HEK293 (cell line): ENCODE results near the gene ASXL1.

ENCODE experiments used
- CTCF ChIA-PET: fragments of 350-600 bp; formaldehyde crosslinking; extraction: SDS; loops from one replicate; lab custom pipeline; 2021; ENCODE audit warnings: antibody characterized with exemption; lab: Yijun Ruan, JAX
- POLR2A ChIA-PET: fragments of 300-600 bp; formaldehyde crosslinking; extraction: SDS; loops from one replicate; lab custom pipeline; 2020; ENCODE audit warnings: antibody characterized with exemption, inconsistent platforms; lab: Yijun Ruan, JAX
- H3K27ac ChIP-seq: fragments of 200-500 bp; sonication (Bioruptor generic); 2 replicates; pipeline ENCODE4 v1.5.1; 2014; ENCODE audit warnings: low read depth, low read length, control low read depth, inconsistent platforms; ENCODE audit errors: extremely low read depth
- H3K36me3 ChIP-seq, 2 experiments: fragments of 200-500 bp in 1 of 2; sonication (Bioruptor generic) in 1 of 2; 1 replicate in 1 of 2; 2 replicates in 1 of 2; pipeline ENCODE4 v1.5.1; 2014 to 2017; ENCODE audit warnings: inconsistent platforms in 2 of 2, low read length in 2 of 2; ENCODE audit not compliant: control insufficient read depth in 2 of 2, insufficient read depth in 1 of 2
- H3K4me1 ChIP-seq: fragments of 200-500 bp; sonication (Bioruptor generic); 2 replicates; pipeline ENCODE4 v1.5.1; 2014; ENCODE audit warnings: mild to moderate bottlenecking, low read length, inconsistent platforms; ENCODE audit not compliant: control insufficient read depth, insufficient read depth
- H3K4me3 ChIP-seq: 2 replicates; pipeline ENCODE4 v1.5.1; 2011; ENCODE audit warnings: low read depth, mild to moderate bottlenecking, control low read depth, low read length, moderate library complexity
- H3K9me3 ChIP-seq: fragments of 200-500 bp; sonication (Bioruptor generic); 2 replicates; pipeline ENCODE4 v1.5.1; 2014; ENCODE audit warnings: low read depth, low read length, inconsistent platforms; ENCODE audit not compliant: control insufficient read depth, insufficient read depth
- HIC1 ChIP-seq: fragments of 450-650 bp; formaldehyde crosslinking; IDR thresholded peaks from 2 replicates; pipeline ENCODE4 v1.5.1; 2016; ENCODE audit warnings: missing biosample characterization, missing genetic modification characterization
- MZF1 ChIP-seq: fragments of 450-650 bp; formaldehyde crosslinking; IDR thresholded peaks from 2 replicates; pipeline ENCODE4 v1.5.1; 2017; ENCODE audit warnings: missing biosample characterization, missing genetic modification characterization, borderline replicate concordance
- PRDM6 ChIP-seq: fragments of 450-650 bp; formaldehyde crosslinking; IDR thresholded peaks from 2 replicates; pipeline ENCODE4 v1.5.1; 2017; ENCODE audit warnings: missing biosample characterization, missing genetic modification characterization
- SALL2 ChIP-seq: fragments of 450-650 bp; formaldehyde crosslinking; IDR thresholded peaks from 2 replicates; pipeline ENCODE4 v1.5.0; 2017; ENCODE audit warnings: missing biosample characterization, mild to moderate bottlenecking, missing genetic modification characterization, borderline replicate concordance
- SETDB1 ChIP-seq: IDR thresholded peaks from one replicate; pipeline ENCODE4 v1.6.1; 2017; ENCODE audit warnings: mild to moderate bottlenecking, low read length, moderate library complexity, mixed read lengths; ENCODE audit not compliant: insufficient read length
- SP3 ChIP-seq: fragments of 450-650 bp; formaldehyde crosslinking; IDR thresholded peaks from 2 replicates; pipeline ENCODE4 v1.5.1; 2016; ENCODE audit warnings: missing biosample characterization, missing genetic modification characterization
- ZBTB26 ChIP-seq: fragments of 450-650 bp; formaldehyde crosslinking; optimal IDR thresholded peaks from 2 replicates; pipeline ENCODE3; 2016; ENCODE audit warnings: missing biosample characterization, mild to moderate bottlenecking, missing genetic modification characterization
- ZBTB44 ChIP-seq: fragments of 450-650 bp; IDR thresholded peaks from 2 replicates; pipeline ENCODE4 v1.5.1; 2018; ENCODE audit warnings: missing biosample characterization, mild to moderate bottlenecking, missing genetic modification characterization
- ZNF2 ChIP-seq: fragments of 450-650 bp; formaldehyde crosslinking; IDR thresholded peaks from 2 replicates; pipeline ENCODE4 v1.5.1; 2016; ENCODE audit warnings: missing biosample characterization, missing genetic modification characterization
- ZNF391 ChIP-seq: fragments of 450-650 bp; formaldehyde crosslinking; IDR thresholded peaks from 2 replicates; pipeline ENCODE4 v1.5.1; 2016; ENCODE audit warnings: low read depth, missing biosample characterization, missing genetic modification characterization, borderline replicate concordance
- ZNF398 ChIP-seq: fragments of 450-650 bp; formaldehyde crosslinking; IDR thresholded peaks from 2 replicates; pipeline ENCODE4 v1.5.1; 2017; ENCODE audit warnings: missing biosample characterization, missing genetic modification characterization
- ZNF555 ChIP-seq: fragments of 450-650 bp; formaldehyde crosslinking; conservative IDR thresholded peaks from 2 replicates; pipeline ENCODE4 v1.5.1; 2017; ENCODE audit warnings: missing biosample characterization, mild to moderate bottlenecking, missing genetic modification characterization, inconsistent platforms
- ZNF624 ChIP-seq: fragments of 450-650 bp; formaldehyde crosslinking; IDR thresholded peaks from 2 replicates; pipeline ENCODE4 v1.5.1; 2017; ENCODE audit warnings: missing biosample characterization, missing genetic modification characterization
- ZNF626 ChIP-seq: fragments of 450-650 bp; sonication (Bioruptor Pico); formaldehyde crosslinking; IDR thresholded peaks from 2 replicates; pipeline ENCODE4 v1.5.1; 2018; ENCODE audit warnings: missing biosample characterization, missing genetic modification characterization, inconsistent platforms
- ZNF670 ChIP-seq: fragments of 450-650 bp; formaldehyde crosslinking; IDR thresholded peaks from 2 replicates; pipeline ENCODE4 v1.5.1; 2016; ENCODE audit warnings: missing biosample characterization, missing genetic modification characterization, low read depth
- ZNF768 ChIP-seq: fragments of 450-650 bp; formaldehyde crosslinking; IDR thresholded peaks from 2 replicates; pipeline ENCODE4 v1.5.1; 2018; ENCODE audit warnings: missing biosample characterization, mild to moderate bottlenecking, missing genetic modification characterization
- TF ChIP-seq, protein P1 (sequence below): fragments of 450-650 bp; formaldehyde crosslinking; IDR thresholded peaks from 2 replicates; pipeline ENCODE4 v1.5.1; 2016; ENCODE audit warnings: missing biosample characterization, missing genetic modification characterization, borderline replicate concordance

Gene ASXL1

DNA sequence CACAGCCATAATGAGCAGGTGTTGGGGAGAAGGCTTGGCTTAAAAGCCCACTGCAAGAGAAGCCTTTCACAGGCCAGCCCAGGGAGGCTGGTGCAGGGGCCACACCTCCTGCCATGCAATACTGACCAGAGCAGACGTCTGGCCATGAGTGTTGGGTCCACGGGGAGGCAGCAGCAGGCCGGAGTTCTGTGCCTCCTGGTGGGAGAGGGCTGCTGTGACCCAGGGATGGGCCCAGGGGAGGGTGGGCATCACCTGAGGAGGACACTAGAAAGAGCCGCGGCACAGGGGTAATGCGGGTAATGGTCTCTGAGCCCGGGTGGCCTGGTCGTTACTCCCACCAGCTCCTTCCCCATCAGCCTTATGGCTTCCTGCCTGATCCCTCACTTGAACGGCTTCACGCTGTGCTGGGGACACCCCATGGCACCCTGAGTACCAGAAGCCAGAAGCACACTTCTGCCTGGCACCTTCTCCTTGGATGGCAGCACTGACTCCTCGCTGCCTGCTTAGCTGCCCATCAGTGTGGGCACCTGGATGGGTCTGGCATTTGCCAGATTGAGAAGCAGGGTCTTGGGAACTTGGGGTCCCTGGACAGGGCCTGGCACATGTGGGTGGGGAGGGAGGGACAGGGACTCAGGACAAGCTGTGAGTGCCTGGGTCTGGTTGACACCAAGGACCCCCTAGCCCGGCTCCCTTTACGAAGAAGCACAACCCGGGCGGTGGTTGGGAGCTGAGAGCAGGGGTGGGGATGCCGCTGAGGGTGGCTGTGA, 108.8 kb downstream of the ASXL1 start:
- Histone ChIP-seq H3K4me1 (no peaks in the 10 kb centered on the region), H3K27ac (no peak overlapping the region), H3K4me3 (no peak overlapping the region), H3K9me3 (no peaks in the 10 kb centered on the region), H3K36me3 (peaks cover 0 to 13% of the 10 kb centered on the region in 2 experiments; a peak in 1 of 3 replicates)
- POLR2A ChIA-PET: no interaction called here
- TF ChIP-seq ZNF768 (no peak), SALL2 (tag by site-specific recombination) (no peak), MZF1 (tag by site-specific recombination) (no peak), ZNF2 (tag by site-specific recombination) (no peak), ZNF670 (tag by site-specific recombination) (no peak), ZNF626 (tag by site-specific recombination) (no peak), ZBTB44 (tag by site-specific recombination) (no peak), PRDM6 (tag by site-specific recombination) (no peak), ZNF398 (tag by site-specific recombination) (no peak), ZNF624 (no peak), ZNF555 (no peak), SETDB1 (no peak), ZNF391 (tag by site-specific recombination) (no peak), ZBTB26 (tag by site-specific recombination) (no peak), SP3 (no peak), HIC1 (tag by site-specific recombination) (no peak)
- TF ChIP-seq, protein P1, sequence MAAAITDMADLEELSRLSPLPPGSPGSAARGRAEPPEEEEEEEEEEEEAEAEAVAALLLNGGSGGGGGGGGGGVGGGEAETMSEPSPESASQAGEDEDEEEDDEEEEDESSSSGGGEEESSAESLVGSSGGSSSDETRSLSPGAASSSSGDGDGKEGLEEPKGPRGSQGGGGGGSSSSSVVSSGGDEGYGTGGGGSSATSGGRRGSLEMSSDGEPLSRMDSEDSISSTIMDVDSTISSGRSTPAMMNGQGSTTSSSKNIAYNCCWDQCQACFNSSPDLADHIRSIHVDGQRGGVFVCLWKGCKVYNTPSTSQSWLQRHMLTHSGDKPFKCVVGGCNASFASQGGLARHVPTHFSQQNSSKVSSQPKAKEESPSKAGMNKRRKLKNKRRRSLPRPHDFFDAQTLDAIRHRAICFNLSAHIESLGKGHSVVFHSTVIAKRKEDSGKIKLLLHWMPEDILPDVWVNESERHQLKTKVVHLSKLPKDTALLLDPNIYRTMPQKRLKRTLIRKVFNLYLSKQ (tag by site-specific recombination): no peak
- CTCF ChIA-PET: interaction anchor here (0.7 kb wide), 1 partner anchor 85 kb away, joined by 3 read pairs; no protein-coding TSS in a partner anchor
